Esophagus mucosa (tissue), 1 donor: Measurements from ENCODE around the gene SERPINB7. TPM values are rescaled to one million over a fixed set of nuclear protein-coding genes. Genes with fewer than 3 reads are reported as not detected.

Experiments used
- ATAC-seq: fragments of 200-7000 bp; cut with Tn5 transposase; one replicate; pipeline ENCODE4 v1.9.1; 2020
- total RNA-seq: library from RNA; stranded (reverse); gene quantifications from one replicate; pipeline ENCODE4 v1.2.4, GENCODE V29; 2023
- donor health status: DM: yes; HTN: yes; CAD: no.

SERPINB7 gene
- total RNA-seq, 1 donor from 2014 or later, result 1.4 TPM

DNA sequence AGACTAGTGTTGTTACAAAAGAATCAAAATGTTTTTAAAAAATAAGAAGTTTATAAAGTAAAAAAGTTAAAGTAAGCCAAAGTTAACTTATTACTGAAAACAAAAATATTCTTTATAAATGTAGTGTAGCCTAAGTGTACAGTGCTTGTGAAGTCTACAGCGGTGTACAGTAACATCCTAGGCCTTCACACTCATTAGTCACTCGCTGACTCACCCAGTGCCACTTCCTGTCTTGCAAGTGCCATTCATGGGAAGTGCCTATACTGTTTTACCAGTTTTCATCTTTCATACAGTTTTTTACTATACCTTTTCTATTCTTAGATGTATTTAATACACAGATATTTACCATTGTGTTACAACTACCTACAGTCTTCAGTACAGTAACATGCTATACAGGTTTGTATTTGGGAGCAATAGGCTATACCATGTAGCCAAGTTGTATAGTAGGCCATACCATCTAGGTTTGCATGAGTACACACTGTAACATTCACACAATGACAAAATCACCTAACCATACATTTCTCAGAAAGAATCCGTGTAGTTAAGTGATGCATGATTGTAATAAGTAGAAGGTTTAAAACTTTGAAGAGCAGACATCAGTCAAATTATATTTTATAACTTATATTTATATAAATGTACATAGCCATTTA, 13.4 kb downstream of the SERPINB7 start:
- peak; percentile 99 for ATAC-seq

DNA sequence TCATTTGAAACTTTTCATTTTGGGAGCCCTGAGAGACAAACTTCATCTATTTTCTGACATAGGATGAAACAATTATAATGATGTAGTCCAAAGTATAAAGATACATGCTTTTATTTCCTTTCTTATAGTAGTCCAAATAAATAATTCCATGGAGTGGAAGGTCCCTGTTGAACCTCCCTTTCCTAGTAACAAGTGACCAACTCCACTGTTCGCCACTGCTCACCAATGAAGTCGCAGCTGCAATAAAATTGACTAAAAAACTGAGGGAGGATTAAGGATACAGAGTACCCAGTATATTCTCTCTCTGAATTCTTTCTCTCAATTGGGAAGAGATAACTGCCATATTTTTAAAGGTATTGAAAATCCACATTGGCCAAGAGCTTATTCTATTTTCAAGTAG, 14.1 kb downstream of the SERPINB7 start:
- no peak for ATAC-seq

- no peak for ATAC-seq
Measured at GRCh38 chr18:63795606-63796005, 20.4 kb downstream of the SERPINB7 start.

DNA sequence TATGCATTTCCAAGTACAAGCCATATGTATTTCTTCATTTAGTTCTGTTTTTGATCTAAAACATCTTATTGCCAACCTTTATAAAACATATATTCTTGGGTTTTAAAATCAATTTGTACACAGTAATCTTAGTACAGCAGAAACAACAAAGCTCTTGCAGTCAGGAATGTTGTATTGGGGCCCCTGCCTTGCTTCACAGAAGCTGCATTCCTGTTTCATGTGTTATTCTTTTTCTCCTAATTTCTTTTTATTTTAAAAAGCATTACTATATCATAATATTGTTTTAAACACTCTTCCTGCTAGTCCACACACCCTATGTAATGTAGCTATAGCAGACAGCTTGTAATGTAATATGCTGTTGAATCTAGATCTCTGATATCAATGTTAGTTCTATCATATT, 24.0 kb downstream of the SERPINB7 start:
- ATAC-seq, result no peak

GRCh38 chr18:63801343-63801742, 26.1 kb downstream of the SERPINB7 start:
- ATAC-seq, result no peak

DNA sequence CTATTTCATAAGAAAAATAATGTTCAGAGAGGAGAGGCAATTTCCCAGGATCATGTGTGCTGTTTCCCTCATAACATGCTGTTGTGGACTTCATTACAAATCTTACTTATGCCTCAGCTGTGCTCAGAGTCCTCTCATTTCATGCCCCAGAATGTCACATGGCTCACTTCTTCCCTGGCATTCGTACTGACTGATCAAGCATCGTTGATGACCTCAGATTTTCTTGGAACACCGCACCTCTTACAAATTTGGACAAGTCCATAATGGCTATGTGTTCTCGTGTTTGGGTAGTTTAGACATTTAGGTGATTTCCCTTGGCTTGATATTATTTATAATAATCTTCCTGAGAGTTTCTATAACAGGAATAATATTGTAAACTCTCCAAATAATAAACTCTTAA, 32.9 kb downstream of the SERPINB7 start:
- peak; percentile 29 for ATAC-seq

GRCh38 chr18:63817441-63818051, 42.3 kb downstream of the SERPINB7 start:
- ATAC-seq, result no peak

DNA sequence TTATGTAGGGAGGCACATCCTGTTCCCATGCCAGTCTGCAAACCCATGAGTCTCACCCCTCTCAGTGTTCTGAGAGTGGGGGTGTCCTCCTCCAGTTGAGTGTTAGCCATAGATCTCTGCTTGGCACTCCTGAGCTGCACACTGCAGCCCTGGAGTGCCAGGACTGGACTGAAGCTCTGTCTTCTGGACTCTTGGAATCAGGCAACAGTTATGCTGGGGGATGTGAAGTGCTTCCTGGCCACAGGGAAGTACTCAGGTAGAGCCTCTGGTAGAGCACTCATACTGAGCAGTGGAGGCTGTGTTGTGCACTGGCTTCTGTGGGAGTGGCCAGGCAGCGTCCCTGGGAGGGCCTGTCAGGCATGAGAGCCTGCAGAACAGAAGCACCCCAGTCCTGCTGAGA, 43.0 kb downstream of the SERPINB7 start:
- ATAC-seq, result no peak

DNA sequence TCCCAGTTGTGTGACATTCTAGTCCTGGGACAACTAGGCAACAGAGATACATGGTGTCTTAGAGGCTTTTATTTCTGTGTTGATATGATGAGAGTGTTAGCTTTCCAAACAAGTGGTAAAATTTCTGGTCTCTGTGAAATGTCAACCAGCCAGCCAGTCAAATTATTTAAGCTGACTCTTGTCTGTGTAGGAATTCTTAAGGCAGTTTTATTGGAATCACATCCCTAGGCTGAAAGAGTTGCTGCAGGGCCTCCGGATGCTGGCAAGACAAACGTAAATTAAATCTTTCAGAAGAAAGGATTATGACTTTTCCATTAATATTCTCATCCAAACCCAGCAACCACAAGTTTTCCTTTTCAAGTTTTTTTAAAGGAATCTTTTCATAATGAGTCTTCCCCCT, 44.6 kb downstream of the SERPINB7 start:
- no peak for ATAC-seq

DNA sequence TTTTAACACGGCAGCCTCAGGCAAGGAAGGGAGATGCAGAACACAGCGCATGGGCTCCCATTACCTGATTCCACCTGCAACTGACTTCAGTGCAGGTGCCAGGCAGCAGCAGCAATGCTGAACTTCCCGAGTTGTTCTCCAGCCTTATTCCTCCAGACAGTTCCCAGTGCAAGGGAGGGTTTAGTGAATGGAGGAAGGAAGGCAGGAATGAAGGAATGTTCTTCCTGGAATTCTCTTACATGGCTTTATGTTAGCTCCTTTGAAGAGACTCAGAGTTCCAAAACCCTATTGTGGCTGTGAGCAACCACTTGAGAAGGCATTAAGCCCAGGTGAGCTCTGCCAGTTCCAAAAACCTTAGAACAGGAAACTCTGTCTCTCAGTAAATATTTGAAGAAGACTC, 45.5 kb downstream of the SERPINB7 start:
- ATAC-seq, result no peak

GRCh38 chr18:63823516-63824219, 48.5 kb downstream of the SERPINB7 start:
- no peak for ATAC-seq

DNA sequence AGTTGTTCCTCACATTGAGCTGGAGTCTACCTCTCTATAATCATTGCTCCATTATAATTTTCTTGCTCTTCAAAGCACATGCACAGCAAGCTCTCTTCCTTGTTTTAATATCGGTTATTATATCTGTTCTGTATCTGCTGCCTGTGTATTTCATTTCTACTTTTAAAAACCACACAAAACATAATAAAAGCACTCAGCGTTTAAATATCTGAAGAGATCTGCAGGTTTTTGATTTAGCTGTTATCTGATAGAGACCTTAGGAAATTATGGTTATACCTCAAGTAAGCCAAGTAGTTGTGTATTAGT, 49.0 kb downstream of the SERPINB7 start:
- ATAC-seq, result no peak

DNA sequence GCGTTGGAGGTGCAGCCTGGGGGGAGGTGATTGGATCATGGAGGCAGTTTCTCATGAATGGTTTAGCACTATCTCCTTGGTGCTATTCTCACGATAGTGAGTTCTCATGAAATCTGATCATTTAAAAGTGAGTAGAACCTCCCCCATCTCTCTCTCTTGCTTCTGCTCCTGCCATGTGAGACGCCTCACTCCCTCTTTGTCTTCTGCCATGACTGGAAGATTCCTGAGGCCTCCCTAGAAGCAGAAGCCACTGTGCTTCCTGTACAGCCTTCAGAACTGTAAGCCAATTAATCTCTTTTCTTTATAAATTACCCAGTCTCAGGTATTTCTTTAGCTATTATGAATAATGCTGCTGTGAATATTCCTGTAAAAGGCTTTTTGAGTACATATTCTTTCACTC, 52.9 kb downstream of the SERPINB7 start:
- no peak for ATAC-seq

GRCh38 chr18:63828656-63829055, 53.4 kb downstream of the SERPINB7 start:
- no peak for ATAC-seq

- ATAC-seq, result no peak
Measured at GRCh38 chr18:63829886-63830285, 54.7 kb downstream of the SERPINB7 start.

DNA sequence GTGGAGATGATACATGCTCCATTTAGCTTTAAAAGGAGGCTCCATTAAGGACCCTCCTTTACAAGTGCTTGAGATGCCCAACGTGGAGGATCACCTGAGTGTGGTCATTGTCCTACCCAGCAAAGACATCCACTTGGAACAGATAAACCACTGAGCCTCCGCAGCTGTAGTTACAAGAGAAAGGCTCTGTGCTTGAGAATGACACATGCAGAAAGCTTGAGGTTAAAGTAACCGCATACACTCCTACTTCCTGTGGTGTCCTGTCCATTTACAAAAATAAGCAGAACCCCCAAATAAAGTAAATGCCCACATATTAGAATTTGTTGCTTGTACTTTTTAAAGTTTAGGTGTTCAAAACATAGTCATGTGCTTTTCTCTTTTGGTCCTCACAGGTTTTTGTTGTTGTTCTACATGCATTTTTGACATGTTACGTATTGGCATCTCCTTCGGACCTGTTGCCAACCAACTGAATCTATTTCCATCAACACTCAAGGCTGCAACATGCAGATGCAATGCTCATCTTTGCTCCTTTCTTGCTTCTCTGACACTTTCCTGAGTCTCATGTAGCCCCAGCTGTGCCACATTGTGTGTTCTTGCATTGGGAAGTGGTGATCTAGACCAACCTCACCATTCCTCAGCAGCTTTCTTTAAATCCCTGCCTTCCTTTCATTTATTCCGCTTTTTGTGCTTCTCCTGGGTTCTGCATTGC, 56.0 kb downstream of the SERPINB7 start:
- no peak for ATAC-seq

GRCh38 chr18:63832470-63832869, 57.3 kb downstream of the SERPINB7 start:
- peak; percentile 35 for ATAC-seq

DNA sequence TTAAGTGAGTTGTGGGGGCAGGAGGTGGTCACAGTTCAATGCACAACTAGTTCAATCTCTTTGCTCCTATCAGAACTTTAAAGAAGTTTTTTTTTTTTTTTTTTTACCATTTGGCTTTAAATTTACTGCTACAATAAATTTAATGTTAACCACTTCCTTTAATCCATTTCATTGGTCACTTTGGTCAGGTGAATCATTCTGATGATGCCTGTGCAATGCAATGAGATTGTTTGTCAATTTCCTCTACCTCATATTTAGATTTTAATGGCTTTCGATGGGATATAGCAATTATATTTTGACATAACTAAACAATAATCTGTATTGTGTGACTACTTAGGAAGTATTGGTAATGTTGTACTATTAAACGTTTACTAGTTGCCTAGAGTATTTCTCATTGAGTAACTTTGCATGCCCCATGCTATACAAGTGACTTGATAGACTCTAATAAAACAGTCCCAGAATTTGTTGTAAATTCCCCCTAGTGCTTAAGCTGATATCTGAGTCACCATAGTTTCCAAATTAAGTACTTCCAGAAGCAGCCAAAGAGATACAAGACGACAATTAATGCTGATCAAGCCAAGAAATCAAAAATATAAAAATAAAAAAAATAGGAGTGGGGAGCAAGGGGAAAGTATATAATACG, 59.4 kb downstream of the SERPINB7 start:
- no peak for ATAC-seq

- ATAC-seq, result no peak
Measured at GRCh38 chr18:63836456-63836855, 61.2 kb downstream of the SERPINB7 start.

GRCh38 chr18:63837590-63837989, 62.4 kb downstream of the SERPINB7 start:
- peak; percentile 76 for ATAC-seq

- ATAC-seq, result peak; percentile 60
Measured at GRCh38 chr18:63843008-63843407, 67.8 kb downstream of the SERPINB7 start.

GRCh38 chr18:63844254-63844653, 69.0 kb downstream of the SERPINB7 start:
- peak; percentile 52 for ATAC-seq

- ATAC-seq, result peak; percentile 79
Measured at GRCh38 chr18:63848159-63848558, 72.9 kb downstream of the SERPINB7 start.
